ENCODE data around the gene GMDS. TPM values are rescaled to one million over a fixed set of nuclear protein-coding genes. Genes with fewer than 3 reads are reported as not detected.

GMDS gene
- total and polyA plus RNA-seq, 2 experiments from 2014 or later: 30.1 to 36.5 TPM

DNA sequence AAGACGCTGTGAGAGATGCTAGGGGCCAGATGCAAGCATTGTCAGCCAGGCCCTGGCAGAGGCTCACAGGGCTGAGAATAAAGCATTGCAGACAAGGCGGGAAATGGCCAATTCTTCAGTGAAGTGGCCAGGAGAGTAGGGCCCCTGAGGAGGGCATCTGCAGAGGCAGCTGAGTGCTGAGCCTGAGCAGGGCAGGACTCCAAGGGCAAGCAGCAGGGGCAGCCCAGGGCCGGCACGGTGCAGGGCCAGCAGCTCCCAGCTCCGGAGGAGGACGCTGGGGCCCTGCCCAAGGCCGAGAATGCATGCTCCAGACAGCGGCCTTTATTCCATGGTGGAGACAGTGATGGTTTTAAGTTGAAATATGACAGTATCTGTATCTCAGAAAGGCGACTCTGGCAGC, 330.2 kb downstream of the GMDS start:
- no peaks in the 10 kb centered on the region for H3F3A ChIP-seq (replicated peaks; ENCODE audit: low read depth)
- no peaks in the 10 kb centered on the region for H4K20me1 ChIP-seq (replicated peaks; ENCODE audit: insufficient read depth)
- H3K79me2 ChIP-seq (replicated peaks; ENCODE audit: insufficient read depth): no peaks in the 10 kb centered on the region
- no peaks in the 10 kb centered on the region for H3K27me3 ChIP-seq (ENCODE audit: insufficient read depth)
- H3K27ac ChIP-seq (ENCODE audit: low read depth): no peak overlapping the region
- no peak overlapping the region for H2AFZ ChIP-seq
- H3K4me1 Mint-ChIP-seq: peaks cover 26% of the 10 kb centered on the region
- DNase-seq (ENCODE audit: low spot score) (no peak), ATAC-seq (no peak; the same call in 2 of the 3 replicates)
- no peaks in the 10 kb centered on the region for H3K36me3 Mint-ChIP-seq (ENCODE audit: low read depth)
- peaks cover 4% of the 10 kb centered on the region; the same call in 1 of the 2 replicates for H3K9me2 ChIP-seq (ENCODE audit: insufficient read depth)
- H3K9me3 Mint-ChIP-seq: no peaks in the 10 kb centered on the region
- H3K4me3 Mint-ChIP-seq: no peak overlapping the region
- H3K36me3 ChIP-seq (ENCODE audit: insufficient read depth): no peaks in the 10 kb centered on the region; the same call in 1 of the 2 replicates
- H3K27ac Mint-ChIP-seq: no peak overlapping the region
- no peak overlapping the region for H3K4me3 ChIP-seq
- H3K4me1 ChIP-seq (ENCODE audit: insufficient read depth): peaks cover 25% of the 10 kb centered on the region
- peaks cover 2% of the 10 kb centered on the region for H3K27me3 Mint-ChIP-seq (ENCODE audit: insufficient read depth, low read depth, poor library complexity)
- TF ChIP-seq NANOG (IDR thresholded peaks at IDR 0.05; ENCODE audit: borderline replicate concordance) (no peak), ZNF331 (CRISPR knock-in tag; IDR thresholded peaks at IDR 0.05; ENCODE audit: low read depth) (no peak), EZH2phosphoT487 (IDR thresholded peaks at IDR 0.05; ENCODE audit: unreplicated experiment) (no peak), EZH2 (IDR thresholded peaks at IDR 0.05; ENCODE audit: low read depth, unreplicated experiment) (no peak), CREB1 (CRISPR knock-in tag; IDR thresholded peaks at IDR 0.05; ENCODE audit: low read depth) (no peak), ZNF114 (CRISPR knock-in tag; IDR thresholded peaks at IDR 0.05) (no peak), POLR2AphosphoS5 (IDR thresholded peaks at IDR 0.05; ENCODE audit: low read depth) (no peak), JUNB (IDR thresholded peaks at IDR 0.05; ENCODE audit: unreplicated experiment) (no peak), STAT1 (IDR thresholded peaks at IDR 0.05; ENCODE audit: unreplicated experiment) (no peak)
- TF ChIP-seq, protein P1, sequence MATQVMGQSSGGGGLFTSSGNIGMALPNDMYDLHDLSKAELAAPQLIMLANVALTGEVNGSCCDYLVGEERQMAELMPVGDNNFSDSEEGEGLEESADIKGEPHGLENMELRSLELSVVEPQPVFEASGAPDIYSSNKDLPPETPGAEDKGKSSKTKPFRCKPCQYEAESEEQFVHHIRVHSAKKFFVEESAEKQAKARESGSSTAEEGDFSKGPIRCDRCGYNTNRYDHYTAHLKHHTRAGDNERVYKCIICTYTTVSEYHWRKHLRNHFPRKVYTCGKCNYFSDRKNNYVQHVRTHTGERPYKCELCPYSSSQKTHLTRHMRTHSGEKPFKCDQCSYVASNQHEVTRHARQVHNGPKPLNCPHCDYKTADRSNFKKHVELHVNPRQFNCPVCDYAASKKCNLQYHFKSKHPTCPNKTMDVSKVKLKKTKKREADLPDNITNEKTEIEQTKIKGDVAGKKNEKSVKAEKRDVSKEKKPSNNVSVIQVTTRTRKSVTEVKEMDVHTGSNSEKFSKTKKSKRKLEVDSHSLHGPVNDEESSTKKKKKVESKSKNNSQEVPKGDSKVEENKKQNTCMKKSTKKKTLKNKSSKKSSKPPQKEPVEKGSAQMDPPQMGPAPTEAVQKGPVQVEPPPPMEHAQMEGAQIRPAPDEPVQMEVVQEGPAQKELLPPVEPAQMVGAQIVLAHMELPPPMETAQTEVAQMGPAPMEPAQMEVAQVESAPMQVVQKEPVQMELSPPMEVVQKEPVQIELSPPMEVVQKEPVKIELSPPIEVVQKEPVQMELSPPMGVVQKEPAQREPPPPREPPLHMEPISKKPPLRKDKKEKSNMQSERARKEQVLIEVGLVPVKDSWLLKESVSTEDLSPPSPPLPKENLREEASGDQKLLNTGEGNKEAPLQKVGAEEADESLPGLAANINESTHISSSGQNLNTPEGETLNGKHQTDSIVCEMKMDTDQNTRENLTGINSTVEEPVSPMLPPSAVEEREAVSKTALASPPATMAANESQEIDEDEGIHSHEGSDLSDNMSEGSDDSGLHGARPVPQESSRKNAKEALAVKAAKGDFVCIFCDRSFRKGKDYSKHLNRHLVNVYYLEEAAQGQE (IDR thresholded peaks at IDR 0.05; ENCODE audit: unreplicated experiment): no peak
- TF ChIP-seq, protein P2, sequence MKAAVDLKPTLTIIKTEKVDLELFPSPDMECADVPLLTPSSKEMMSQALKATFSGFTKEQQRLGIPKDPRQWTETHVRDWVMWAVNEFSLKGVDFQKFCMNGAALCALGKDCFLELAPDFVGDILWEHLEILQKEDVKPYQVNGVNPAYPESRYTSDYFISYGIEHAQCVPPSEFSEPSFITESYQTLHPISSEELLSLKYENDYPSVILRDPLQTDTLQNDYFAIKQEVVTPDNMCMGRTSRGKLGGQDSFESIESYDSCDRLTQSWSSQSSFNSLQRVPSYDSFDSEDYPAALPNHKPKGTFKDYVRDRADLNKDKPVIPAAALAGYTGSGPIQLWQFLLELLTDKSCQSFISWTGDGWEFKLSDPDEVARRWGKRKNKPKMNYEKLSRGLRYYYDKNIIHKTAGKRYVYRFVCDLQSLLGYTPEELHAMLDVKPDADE (IDR thresholded peaks at IDR 0.05): no peak
- TF ChIP-seq, protein P3, sequence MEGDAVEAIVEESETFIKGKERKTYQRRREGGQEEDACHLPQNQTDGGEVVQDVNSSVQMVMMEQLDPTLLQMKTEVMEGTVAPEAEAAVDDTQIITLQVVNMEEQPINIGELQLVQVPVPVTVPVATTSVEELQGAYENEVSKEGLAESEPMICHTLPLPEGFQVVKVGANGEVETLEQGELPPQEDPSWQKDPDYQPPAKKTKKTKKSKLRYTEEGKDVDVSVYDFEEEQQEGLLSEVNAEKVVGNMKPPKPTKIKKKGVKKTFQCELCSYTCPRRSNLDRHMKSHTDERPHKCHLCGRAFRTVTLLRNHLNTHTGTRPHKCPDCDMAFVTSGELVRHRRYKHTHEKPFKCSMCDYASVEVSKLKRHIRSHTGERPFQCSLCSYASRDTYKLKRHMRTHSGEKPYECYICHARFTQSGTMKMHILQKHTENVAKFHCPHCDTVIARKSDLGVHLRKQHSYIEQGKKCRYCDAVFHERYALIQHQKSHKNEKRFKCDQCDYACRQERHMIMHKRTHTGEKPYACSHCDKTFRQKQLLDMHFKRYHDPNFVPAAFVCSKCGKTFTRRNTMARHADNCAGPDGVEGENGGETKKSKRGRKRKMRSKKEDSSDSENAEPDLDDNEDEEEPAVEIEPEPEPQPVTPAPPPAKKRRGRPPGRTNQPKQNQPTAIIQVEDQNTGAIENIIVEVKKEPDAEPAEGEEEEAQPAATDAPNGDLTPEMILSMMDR (conservative IDR thresholded peaks at IDR 0.05; ENCODE audit: low read depth in 2 of 2): no peak
- TF ChIP-seq, protein P4, sequence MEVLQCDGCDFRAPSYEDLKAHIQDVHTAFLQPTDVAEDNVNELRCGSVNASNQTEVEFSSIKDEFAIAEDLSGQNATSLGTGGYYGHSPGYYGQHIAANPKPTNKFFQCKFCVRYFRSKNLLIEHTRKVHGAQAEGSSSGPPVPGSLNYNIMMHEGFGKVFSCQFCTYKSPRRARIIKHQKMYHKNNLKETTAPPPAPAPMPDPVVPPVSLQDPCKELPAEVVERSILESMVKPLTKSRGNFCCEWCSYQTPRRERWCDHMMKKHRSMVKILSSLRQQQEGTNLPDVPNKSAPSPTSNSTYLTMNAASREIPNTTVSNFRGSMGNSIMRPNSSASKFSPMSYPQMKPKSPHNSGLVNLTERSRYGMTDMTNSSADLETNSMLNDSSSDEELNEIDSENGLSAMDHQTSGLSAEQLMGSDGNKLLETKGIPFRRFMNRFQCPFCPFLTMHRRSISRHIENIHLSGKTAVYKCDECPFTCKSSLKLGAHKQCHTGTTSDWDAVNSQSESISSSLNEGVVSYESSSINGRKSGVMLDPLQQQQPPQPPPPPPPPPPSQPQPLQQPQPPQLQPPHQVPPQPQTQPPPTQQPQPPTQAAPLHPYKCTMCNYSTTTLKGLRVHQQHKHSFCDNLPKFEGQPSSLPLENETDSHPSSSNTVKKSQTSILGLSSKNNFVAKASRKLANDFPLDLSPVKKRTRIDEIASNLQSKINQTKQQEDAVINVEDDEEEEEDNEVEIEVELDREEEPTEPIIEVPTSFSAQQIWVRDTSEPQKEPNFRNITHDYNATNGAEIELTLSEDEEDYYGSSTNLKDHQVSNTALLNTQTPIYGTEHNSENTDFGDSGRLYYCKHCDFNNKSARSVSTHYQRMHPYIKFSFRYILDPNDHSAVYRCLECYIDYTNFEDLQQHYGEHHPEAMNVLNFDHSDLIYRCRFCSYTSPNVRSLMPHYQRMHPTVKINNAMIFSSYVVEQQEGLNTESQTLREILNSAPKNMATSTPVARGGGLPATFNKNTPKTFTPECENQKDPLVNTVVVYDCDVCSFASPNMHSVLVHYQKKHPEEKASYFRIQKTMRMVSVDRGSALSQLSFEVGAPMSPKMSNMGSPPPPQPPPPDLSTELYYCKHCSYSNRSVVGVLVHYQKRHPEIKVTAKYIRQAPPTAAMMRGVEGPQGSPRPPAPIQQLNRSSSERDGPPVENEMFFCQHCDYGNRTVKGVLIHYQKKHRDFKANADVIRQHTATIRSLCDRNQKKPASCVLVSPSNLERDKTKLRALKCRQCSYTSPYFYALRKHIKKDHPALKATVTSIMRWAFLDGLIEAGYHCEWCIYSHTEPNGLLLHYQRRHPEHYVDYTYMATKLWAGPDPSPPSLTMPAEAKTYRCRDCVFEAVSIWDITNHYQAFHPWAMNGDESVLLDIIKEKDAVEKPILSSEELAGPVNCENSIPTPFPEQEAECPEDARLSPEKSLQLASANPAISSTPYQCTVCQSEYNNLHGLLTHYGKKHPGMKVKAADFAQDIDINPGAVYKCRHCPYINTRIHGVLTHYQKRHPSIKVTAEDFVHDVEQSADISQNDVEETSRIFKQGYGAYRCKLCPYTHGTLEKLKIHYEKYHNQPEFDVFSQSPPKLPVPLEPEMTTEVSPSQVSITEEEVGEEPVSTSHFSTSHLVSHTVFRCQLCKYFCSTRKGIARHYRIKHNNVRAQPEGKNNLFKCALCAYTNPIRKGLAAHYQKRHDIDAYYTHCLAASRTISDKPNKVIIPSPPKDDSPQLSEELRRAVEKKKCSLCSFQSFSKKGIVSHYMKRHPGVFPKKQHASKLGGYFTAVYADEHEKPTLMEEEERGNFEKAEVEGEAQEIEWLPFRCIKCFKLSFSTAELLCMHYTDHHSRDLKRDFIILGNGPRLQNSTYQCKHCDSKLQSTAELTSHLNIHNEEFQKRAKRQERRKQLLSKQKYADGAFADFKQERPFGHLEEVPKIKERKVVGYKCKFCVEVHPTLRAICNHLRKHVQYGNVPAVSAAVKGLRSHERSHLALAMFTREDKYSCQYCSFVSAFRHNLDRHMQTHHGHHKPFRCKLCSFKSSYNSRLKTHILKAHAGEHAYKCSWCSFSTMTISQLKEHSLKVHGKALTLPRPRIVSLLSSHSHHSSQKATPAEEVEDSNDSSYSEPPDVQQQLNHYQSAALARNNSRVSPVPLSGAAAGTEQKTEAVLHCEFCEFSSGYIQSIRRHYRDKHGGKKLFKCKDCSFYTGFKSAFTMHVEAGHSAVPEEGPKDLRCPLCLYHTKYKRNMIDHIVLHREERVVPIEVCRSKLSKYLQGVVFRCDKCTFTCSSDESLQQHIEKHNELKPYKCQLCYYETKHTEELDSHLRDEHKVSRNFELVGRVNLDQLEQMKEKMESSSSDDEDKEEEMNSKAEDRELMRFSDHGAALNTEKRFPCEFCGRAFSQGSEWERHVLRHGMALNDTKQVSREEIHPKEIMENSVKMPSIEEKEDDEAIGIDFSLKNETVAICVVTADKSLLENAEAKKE (CRISPR knock-in tag; IDR thresholded peaks at IDR 0.05): no peak
- no peak overlapping the region for H3K4me2 ChIP-seq
